ENCODE measurements around the gene SCMH1.

SCMH1 gene

DNA sequence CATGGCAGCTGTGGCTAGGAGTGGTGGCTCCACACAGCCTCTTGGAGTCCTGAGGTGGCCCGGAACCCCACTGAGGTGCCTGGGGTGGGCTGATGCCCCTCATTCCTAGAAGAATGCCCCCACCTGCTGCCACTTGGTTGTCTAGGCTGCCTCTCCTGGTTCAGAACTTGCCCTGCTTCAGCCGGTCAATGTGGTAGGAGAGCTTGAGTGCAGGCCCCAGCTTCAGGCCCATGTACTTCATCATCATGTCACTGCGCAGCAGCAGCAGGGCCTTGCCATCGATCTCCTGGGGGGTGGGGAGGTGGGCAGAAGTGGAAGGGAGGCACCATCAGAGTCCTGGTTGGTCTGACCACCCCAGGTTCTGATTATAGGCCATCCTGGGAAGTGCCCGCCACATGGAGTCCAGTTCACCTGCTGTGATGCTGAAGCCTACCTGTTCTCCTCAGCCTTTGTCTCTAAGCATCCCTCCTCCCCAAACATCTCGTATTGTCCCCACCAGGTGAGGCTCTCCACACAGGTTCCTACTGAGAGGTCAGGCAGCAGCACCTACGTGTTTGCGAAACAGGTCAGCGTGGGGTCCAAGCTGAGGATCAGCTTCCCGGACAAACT is 214.0 kb downstream of the SCMH1 start:
- TF ChIP-seq, protein P1, sequence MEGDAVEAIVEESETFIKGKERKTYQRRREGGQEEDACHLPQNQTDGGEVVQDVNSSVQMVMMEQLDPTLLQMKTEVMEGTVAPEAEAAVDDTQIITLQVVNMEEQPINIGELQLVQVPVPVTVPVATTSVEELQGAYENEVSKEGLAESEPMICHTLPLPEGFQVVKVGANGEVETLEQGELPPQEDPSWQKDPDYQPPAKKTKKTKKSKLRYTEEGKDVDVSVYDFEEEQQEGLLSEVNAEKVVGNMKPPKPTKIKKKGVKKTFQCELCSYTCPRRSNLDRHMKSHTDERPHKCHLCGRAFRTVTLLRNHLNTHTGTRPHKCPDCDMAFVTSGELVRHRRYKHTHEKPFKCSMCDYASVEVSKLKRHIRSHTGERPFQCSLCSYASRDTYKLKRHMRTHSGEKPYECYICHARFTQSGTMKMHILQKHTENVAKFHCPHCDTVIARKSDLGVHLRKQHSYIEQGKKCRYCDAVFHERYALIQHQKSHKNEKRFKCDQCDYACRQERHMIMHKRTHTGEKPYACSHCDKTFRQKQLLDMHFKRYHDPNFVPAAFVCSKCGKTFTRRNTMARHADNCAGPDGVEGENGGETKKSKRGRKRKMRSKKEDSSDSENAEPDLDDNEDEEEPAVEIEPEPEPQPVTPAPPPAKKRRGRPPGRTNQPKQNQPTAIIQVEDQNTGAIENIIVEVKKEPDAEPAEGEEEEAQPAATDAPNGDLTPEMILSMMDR (IDR thresholded peaks at IDR 0.05; ENCODE audit: low read depth, low read length) = no peak
- no peak for TF ChIP-seq EZH2phosphoT487 (IDR thresholded peaks at IDR 0.05; ENCODE audit: low read depth)
- Histone ChIP-seq H3K9ac (ENCODE audit: low read length) (no peak overlapping the region), H3K4me2 (ENCODE audit: low read length) (no peak overlapping the region), H3K27me3 (ENCODE audit: low read depth, low read length) (no peaks in the 10 kb centered on the region), H2AFZ (ENCODE audit: low read depth, low read length) (no peak overlapping the region), H3K4me3 (ENCODE audit: low read length) (no peak overlapping the region), H3K9me3 (ENCODE audit: insufficient read depth, low read length) (no peaks in the 10 kb centered on the region), H3K4me1 (ENCODE audit: low read length) (peaks cover 8% of the 10 kb centered on the region), H3K79me2 (ENCODE audit: low read length) (no peaks in the 10 kb centered on the region), H4K20me1 (ENCODE audit: insufficient read depth, low read length) (no peaks in the 10 kb centered on the region), H3K27ac (ENCODE audit: low read length) (no peak overlapping the region), H3K36me3 (replicated peaks; ENCODE audit: low read depth, low read length) (peaks cover 7% of the 10 kb centered on the region)

DNA sequence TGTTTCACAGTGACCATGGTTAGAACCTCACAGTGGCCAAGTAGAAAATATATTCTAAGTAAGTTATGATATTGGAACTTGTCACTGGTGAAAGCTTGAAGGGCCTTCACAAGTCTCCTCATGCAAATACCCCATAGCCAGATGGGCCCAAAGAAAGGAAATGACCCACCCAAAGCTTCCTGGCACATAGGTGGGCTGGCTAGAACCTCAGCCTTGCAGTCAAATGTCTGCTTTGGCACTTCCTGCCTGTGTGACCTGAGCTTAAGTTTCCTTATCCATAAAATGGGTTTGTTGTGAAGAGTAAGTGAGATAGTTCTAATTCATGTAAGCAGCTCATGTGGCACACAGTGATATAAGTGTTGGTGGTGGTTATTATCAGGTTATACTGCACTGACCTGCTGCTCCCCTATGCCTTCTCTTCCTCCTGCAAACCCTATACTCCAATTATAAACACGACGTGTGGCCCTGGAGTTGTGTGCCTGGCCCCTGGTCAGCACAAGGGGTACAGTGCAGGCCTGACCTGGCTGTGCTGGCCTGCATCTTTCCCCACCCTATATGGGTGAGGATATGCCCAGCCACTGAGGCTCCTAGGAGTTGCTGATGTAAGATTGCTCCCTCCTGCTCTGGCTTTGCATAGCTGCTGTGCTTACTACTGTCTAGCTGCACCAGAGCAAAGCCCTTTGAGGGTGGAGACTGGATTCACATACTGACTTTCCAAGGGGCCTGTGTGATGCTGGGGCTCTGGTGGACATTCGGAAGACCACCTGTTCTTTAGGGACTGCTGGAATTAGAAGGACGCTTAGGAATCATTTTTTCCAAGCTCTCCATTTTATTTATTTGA is 215.9 kb downstream of the SCMH1 start:
- Histone ChIP-seq H3K79me2 (ENCODE audit: low read length) (no peaks in the 10 kb centered on the region), H3K4me3 (ENCODE audit: low read length) (no peak overlapping the region), H2AFZ (ENCODE audit: low read depth, low read length) (no peak overlapping the region), H4K20me1 (ENCODE audit: insufficient read depth, low read length) (no peaks in the 10 kb centered on the region), H3K36me3 (replicated peaks; ENCODE audit: low read depth, low read length) (peaks cover 7% of the 10 kb centered on the region), H3K27ac (ENCODE audit: low read length) (no peak overlapping the region), H3K27me3 (ENCODE audit: low read depth, low read length) (no peaks in the 10 kb centered on the region), H3K9me3 (ENCODE audit: insufficient read depth, low read length) (no peaks in the 10 kb centered on the region), H3K4me2 (ENCODE audit: low read length) (no peak overlapping the region), H3K4me1 (ENCODE audit: low read length) (peaks cover 8% of the 10 kb centered on the region), H3K9ac (ENCODE audit: low read length) (no peak overlapping the region)
- TF ChIP-seq, protein P1 (IDR thresholded peaks at IDR 0.05; ENCODE audit: low read depth, low read length) = no peak
- TF ChIP-seq EZH2phosphoT487 (IDR thresholded peaks at IDR 0.05; ENCODE audit: low read depth) = no peak

DNA sequence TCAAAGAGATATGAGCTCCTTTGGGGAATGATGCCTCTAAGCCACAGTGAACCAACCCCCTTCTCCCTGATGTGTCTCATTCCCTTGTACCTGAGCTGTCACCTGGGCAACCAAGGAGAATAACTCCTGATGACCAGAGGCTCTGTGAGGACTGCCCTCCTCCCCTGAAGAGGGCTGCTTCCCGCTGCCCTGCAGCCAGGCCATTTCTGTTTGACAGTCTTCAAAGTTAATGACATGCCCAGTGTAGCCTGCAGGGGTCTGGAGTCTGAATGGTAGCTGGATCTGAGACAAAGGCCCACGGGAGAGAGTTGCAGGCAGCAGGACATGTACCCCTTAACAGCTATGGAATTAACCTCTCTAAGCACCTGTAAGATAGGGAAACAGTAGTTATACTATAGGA is 217.2 kb downstream of the SCMH1 start:
- no peak for TF ChIP-seq EZH2phosphoT487 (IDR thresholded peaks at IDR 0.05; ENCODE audit: low read depth)
- TF ChIP-seq, protein P1 (IDR thresholded peaks at IDR 0.05; ENCODE audit: low read depth, low read length) = no peak
- Histone ChIP-seq H3K9me3 (ENCODE audit: insufficient read depth, low read length) (no peaks in the 10 kb centered on the region), H3K36me3 (replicated peaks; ENCODE audit: low read depth, low read length) (peaks cover 3% of the 10 kb centered on the region), H3K4me2 (ENCODE audit: low read length) (no peak overlapping the region), H3K4me3 (ENCODE audit: low read length) (no peak overlapping the region), H3K4me1 (ENCODE audit: low read length) (peaks cover 6% of the 10 kb centered on the region), H3K79me2 (ENCODE audit: low read length) (no peaks in the 10 kb centered on the region), H3K9ac (ENCODE audit: low read length) (no peak overlapping the region), H2AFZ (ENCODE audit: low read depth, low read length) (no peak overlapping the region), H3K27me3 (ENCODE audit: low read depth, low read length) (no peaks in the 10 kb centered on the region), H3K27ac (ENCODE audit: low read length) (no peak overlapping the region), H4K20me1 (ENCODE audit: insufficient read depth, low read length) (no peaks in the 10 kb centered on the region)

DNA sequence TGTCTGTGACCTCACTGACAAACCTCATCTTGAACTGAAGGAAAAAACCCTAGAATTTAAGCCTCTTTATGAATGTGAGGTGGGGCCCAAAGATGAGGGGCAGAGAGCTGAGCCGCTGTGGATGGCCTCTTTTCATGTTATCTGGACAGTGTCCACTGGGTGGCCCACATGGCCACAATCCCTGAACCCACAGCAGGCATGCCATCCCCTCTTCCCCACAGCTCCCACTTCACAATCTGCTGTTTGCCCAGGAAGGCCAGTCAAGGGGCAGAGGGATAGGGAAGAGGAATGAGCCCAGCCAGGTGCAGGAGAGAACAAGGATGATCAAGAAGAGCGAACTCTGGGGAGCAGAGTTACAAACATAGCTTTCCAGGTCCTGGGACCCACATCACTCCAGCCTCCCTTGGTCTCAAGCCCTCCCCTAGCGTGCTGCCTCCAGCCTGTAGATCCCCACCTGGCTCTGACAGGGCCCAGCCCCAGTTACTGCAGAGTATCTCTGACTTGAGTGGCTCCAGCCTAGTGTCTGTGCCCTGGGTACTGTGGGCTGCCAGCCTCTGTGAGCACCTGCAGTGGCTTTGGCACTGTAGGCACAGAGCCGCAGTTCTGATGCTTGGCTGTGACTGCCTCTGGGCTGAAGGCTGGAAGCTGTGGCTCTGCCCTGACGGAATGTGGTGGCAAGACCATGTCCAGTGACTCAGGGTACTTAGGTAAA is 218.7 kb downstream of the SCMH1 start:
- no peak overlapping the region for H2AFZ ChIP-seq (ENCODE audit: low read depth, low read length)
- H4K20me1 ChIP-seq (ENCODE audit: insufficient read depth, low read length) = no peaks in the 10 kb centered on the region
- H3K27me3 ChIP-seq (ENCODE audit: low read depth, low read length) = no peaks in the 10 kb centered on the region
- H3K79me2 ChIP-seq (ENCODE audit: low read length) = no peaks in the 10 kb centered on the region
- no peak overlapping the region for H3K4me3 ChIP-seq (ENCODE audit: low read length)
- no peak overlapping the region for H3K27ac ChIP-seq (ENCODE audit: low read length)
- TF ChIP-seq EZH2phosphoT487 (IDR thresholded peaks at IDR 0.05; ENCODE audit: low read depth) = no peak
- TF ChIP-seq, protein P1 (IDR thresholded peaks at IDR 0.05; ENCODE audit: low read depth, low read length) = no peak
- no peak overlapping the region for H3K4me2 ChIP-seq (ENCODE audit: low read length)
- H3K9ac ChIP-seq (ENCODE audit: low read length) = no peak overlapping the region
- no peaks in the 10 kb centered on the region for H3K4me1 ChIP-seq (ENCODE audit: low read length)
- H3K9me3 ChIP-seq (ENCODE audit: insufficient read depth, low read length) = no peaks in the 10 kb centered on the region
- H3K36me3 ChIP-seq (replicated peaks; ENCODE audit: low read depth, low read length) = peaks cover 3% of the 10 kb centered on the region

Data from OCI-LY3 (cell line).